NCI-H2196 treated with DMSO at 0.1 percent for 48 hours (cell line): ENCODE data around the gene ACSBG1.

Experiments
- DNase-seq: peaks from one replicate; lab custom pipeline; 2025; ENCODE audit not compliant: unreplicated experiment; lab: John Stamatoyannopoulos, UW

ACSBG1 gene, protein sequence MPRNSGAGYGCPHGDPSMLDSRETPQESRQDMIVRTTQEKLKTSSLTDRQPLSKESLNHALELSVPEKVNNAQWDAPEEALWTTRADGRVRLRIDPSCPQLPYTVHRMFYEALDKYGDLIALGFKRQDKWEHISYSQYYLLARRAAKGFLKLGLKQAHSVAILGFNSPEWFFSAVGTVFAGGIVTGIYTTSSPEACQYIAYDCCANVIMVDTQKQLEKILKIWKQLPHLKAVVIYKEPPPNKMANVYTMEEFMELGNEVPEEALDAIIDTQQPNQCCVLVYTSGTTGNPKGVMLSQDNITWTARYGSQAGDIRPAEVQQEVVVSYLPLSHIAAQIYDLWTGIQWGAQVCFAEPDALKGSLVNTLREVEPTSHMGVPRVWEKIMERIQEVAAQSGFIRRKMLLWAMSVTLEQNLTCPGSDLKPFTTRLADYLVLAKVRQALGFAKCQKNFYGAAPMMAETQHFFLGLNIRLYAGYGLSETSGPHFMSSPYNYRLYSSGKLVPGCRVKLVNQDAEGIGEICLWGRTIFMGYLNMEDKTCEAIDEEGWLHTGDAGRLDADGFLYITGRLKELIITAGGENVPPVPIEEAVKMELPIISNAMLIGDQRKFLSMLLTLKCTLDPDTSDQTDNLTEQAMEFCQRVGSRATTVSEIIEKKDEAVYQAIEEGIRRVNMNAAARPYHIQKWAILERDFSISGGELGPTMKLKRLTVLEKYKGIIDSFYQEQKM

DNA sequence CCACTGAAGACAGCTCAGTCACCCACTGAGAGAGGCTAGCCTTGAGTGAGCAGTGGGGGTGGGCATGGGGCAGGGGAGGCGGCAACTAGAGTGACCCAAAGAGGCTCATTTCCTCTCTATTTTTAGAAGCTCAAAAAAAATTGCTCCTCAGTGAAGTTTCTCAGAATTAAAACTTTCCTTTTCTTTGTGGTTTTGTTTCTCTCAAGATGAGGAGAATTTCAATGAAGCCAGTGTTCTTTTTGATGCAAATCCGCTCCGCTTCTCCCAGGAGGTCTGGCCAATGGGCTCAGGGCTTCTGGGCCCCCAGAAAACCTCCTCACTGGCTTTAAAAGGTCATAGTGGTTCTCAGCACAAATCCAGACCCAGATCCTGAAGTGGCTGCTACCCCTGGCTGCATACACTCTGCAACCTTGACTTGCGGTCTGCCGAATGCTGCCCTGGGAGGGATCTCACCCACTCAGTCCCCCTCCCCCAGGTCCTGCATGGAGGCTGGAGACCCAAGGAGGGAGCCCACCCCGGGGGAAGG, at the start of gene ACSBG1:
Gene ACSBG1 (minus strand): TSS at position 51 of the 526 bp plus-strand sequence. CDS start 64 bp downstream, outside the sequence.
- no peak for DNase-seq

DNA sequence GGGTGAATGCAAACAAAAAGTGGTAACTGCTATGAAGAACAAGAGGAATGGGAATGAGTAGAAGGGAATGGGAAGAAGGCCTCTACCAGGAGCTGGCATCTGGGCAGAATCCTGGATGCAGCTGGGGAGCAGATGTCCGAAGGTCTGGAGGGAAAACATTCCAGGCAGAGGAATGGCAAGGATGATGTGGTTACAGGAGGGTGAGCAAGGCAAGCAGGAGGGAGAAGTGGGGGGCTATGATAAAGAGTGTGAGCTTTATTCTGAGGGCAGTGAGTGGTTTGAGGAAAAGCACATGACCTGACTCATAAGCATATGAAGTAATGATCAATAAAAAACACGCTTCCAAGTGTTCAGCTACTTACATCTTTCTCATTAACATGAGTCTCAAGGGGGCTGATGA, 48.0 kb upstream of the ACSBG1 start:
- DNase-seq, result no peak

DNA sequence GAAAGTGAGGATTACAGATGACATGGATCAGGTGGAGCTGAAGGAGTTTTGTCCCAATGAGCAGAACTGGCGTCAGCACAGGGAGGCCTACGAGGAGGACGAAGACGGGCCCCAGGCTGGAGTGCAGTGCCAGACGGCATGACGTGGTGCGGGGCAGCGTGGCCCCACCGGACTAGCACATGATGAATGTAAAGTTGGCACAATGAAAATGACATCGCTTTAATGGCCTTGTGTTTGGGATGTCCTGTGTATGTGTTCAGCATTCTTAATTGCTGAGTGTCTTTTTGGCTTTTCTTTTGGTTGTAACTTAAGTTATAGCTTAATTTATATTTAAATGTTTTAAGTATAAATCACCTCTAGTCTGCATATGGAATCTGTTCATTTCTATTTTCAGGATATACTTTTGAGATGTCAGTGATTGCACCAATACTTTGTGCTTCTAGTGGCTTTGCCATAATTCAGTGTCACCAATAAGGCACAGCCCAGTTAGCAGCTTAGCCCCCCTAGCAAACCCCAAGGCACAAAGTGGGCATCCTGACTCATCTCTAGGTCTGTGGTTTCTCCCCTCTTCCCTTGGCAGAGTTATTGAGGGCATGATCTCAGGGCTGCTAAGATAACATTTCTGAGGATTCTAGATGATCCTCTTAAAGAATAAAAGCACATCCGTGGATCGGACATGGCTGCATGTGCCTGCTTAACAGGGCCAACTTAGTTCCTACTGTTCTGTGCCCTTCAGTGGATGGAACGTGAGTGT, 46.1 kb upstream of the ACSBG1 start:
- DNase-seq, result no peak

DNA sequence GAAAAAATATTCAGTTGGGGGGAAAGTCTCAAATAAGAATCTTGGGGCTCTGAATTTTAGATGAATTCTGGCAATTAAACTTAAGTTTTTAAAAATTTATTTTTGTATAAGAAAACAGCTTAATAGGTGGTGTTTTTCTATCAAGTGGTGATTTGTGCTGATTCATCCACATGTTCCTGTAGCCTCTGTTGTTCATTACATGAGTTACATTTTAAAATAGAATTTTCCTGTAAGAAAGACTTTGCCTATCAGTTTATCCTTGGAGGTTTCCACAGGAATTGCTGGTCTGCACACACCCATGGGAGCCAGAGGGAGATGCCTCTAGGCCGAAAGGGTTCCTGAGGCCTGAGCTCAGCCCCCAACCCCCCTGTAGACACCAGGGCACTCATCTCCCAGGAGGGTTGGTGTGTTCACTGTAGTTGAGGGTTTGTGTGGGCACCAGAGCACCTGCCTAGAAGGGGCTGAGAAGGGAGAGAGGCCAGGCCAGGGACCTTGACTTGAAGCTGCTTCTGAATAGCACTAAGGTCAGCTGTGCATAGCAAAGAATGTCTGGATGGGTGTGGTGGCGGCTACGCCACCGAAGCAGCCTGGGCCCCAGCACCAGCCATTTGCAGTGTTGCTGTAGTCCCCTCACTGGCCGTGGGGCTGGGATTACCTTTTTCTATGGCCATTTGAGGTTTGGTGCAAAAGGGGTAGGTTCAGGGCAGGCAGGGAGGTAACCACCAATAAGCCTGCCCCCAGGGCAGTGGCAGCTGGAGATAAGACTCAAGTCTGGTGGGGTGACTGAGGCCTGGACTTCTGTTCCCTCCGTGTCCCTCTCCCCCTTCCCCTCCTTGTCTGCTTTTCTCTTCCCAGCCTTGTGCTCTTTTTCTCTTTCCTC, 41.9 kb upstream of the ACSBG1 start:
- DNase-seq, result no peak

DNA sequence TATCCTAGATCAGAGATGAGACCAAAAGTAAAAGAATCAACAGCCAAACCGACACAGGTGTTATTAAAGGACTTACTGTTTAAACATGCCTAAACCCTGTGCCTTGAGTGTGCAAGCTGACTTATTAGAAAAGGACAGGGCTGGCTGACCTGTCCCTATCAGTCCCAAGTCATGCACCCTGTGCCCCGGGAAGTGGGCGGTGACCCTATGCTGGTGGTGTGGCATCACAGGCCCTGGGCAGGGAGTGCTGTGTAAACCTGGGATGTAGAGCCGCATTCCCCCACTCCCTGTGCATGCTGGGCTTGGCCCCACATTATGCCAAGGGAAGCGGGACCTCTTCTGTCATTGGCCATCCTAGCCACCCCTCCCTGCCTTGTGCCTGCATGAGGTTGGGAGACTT, 40.6 kb upstream of the ACSBG1 start:
- DNase-seq, result no peak

DNA sequence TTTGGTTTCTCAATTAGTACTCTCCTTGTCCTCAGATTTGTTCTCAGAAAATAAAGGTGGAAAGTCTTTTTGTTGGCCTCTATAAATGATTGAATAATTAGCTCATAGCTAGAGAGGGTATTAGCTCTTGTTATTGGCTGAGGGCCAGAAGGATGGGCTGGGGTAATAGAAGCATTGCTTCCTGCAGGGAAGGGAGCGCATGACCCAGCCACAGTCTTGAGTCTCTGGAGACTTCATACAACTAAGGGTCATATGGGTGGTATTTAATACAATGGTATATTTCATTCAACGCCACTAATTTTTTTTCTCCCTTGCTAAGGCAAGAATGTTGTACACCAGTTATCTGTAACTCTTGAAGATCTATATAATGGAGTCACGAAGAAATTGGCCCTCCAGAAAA, 38.4 kb upstream of the ACSBG1 start:
- DNase-seq, result no peak

DNA sequence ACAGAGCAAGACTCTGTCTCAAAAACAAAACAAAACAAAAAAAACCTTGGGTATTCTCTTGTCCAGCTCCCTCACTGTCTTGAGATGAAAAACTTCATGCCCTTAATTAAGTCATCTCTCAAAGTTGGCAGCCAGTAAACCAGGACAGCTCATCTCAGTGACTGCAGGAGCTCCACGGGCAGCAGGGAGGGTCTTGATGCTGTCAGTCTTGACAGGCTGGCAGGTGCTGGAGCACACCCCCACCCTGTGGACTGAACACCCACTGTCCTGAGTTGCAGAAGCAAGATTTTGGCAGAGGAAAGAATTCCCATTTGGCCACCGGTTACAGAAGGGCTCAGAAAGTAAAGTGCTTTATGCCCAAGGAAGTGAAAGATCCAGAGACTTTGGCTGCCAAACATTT, 38.0 kb upstream of the ACSBG1 start:
- no peak for DNase-seq

DNA sequence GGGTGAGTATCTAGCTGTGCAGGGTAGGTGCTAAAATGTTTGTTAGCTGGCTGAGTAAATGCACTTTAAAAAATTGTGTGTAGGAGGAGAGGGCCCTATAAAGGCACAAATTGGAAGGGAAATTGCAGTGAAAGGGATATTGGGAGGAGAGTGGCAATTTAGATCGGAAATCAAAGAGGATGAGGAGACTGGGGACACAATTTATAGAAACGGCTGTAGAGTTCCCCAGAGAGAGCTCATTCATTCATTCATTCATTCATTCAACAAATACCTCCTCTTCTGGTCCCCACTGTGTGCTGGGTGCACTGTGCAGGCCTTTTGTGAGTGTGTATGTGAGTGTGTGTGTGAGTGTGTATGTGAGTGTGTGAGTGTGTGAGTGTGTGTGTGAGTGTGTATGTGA, 32.4 kb upstream of the ACSBG1 start:
- DNase-seq, result no peak

DNA sequence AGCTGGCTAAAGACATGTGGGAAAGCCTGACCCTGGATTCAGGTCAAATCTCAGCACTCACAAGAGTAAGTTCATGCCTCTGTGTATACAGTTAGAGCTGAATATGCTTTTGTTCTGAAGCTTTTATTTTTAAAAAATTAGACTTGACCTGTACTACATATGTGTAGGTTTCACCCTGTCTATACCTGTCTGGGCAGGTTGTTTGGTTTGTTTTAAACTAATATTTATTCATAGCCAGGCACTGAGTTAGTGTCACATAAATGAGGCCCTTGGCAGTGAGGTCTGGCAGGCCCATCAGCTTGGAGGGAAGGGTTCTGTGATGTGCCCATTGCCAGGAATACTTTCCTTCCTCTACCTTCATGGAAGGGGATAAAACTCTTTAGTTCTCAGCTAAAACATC, 31.9 kb upstream of the ACSBG1 start:
- DNase-seq, result no peak

DNA sequence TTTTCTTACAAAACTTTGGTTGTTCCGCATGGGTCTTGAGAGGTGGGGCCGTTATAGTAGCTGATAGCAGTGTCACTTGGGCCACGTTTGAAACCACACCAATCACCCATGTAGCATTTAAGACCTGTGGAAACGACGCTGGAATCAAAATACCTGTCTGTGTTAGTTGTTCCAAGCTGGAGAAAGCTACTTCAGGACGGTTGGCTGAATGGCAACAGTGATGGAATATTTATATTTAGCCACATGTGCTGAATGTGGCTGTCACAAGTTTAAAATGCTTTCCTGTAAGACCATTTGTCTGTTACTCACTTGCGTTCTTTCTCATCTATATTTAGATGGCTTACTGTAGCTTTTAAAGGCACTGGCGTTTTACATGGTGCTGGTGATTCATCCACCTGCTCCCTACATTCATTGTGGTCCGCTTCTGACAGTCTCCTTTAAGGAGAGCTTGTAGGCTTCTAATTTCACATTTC, 31.4 kb upstream of the ACSBG1 start:
- no peak for DNase-seq

DNA sequence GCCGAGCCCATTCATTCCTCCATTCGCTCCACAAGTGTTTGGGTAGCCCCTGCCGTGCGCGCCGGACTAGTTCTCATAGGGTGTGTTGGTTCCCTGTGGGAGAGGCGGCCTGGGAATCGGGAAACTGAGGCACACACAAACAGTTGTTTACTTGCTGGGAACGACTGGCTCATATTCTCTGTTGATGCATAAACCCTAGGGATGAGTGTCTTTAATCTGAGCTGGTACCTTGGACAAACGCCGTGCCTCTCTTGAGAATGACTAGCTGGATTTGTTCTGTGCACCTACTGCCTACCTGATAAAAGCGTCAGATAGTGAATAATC, 30.7 kb upstream of the ACSBG1 start:
- no peak for DNase-seq

DNA sequence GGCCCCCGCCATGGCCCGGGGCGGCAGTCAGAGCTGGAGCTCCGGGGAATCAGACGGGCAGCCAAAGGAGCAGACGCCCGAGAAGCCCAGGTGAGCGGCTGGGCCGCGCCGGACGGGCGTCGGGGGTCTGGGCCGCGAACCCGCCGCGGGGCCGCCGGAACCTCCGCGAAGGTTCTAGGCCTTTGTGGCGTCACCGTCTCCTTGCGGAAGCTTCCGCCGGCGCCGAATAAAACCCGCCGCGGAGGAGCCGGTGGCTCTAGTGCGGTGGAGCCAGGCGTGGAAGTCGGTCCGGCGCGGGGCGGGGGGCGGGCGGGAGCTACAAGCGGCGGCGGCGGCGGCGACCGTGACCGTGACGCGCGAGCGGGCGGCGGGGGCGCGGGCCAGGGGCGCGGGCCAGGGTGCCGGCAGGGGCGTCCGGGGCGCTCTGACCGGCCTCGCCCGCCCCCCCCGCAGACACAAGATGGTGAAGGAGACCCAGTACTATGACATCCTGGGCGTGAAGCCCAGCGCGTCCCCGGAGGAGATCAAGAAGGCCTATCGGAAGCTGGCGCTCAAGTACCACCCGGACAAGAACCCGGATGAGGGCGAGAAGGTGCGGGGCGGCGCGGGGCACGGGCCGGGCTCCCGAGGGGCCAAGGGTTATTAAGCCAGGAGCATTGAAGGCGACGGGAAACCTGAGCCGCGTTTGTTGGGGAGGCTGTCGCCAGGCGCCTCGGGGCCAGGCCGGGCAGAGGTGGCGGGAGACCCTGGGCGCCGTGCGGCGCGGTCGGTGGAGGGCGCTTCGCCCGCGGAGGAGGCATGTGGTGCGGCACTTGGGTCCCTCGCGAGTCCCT, 30.2 kb upstream of the ACSBG1 start, which contains the start of gene DNAJA4:
Gene DNAJA4 (plus strand): TSS at position 259 of the 833 bp plus-strand sequence. CDS start 202 bp downstream, at position 461.
- DNase-seq, result no peak

DNA sequence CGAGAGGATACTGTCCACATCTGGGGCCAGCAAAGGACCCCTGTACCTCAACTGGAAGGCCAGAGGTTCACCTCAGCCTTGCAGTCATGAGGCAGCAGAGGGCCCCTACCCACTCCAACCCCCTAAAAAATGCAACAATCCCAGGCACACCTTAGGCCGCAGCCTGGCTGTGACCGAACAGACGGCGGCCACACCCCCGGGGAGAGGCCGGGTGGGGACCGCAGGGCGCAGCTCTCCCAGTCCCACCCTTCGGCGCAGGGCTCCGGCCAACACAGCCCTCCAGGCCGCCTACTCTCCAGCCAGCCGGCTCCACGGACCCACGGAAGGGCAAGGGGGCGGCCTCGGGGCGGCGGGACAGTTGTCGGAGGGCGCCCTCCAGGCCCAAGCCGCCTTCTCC, 29.5 kb upstream of the ACSBG1 start:
- DNase-seq, result no peak

DNA sequence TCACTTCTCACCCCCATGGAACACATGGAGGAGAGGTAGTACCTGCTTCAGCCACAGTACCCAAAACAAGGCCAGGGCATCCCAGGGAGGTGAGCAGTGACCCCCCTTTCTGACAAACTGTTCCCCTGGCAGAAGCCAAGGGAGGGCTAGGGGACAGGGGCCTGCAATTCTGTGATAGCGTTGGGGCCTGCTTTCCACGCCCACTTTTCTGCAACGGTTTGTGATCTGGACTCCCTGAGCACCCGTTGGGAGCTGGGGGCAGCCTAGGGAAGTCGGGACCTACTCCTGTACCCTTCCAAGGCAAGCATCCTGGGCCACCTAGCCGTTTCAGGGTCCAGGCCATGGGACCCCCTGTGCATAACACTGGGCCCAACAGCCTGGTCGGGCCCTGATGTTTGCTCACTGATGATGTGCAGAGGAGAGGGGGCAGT, 29.0 kb upstream of the ACSBG1 start:
- no peak for DNase-seq

DNA sequence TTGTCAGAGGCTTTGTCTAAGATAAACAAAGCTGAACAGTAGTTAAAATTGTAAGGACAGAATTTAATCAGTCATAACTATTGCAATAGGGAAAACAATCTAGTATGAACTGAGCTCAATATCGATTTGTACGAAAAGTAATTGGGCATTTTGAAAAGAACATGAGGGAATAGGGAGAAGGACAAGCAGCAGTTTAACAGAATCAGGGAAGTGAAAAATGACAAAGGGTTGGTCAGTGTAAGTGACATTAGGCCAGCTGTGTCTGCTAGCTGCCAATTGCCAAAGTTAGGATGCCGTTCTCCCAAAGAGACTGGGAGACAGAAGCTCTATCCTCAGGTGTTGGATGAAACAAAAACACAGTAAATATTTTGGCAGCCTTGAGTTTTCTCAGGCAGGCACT, 26.7 kb upstream of the ACSBG1 start:
- DNase-seq, result no peak

DNA sequence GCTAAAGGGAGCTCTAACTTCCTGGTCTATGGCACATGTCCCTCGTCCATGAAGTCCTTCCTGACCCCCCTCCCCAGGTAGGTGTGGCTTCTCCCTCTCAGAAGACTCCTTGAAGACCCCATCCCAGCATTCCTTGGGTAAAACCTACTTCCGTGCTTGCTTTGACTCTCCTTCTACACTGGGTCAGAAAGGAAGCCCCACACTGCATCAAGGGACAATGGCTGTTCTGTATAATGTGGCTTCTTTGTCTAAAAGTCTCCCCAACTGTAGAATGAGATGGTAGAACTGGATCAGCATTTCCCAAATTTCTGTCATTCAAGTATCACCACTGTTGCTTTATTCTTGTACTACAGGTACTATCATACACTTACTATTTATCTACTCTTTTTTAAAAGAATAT, 26.1 kb upstream of the ACSBG1 start:
- no peak for DNase-seq

DNA sequence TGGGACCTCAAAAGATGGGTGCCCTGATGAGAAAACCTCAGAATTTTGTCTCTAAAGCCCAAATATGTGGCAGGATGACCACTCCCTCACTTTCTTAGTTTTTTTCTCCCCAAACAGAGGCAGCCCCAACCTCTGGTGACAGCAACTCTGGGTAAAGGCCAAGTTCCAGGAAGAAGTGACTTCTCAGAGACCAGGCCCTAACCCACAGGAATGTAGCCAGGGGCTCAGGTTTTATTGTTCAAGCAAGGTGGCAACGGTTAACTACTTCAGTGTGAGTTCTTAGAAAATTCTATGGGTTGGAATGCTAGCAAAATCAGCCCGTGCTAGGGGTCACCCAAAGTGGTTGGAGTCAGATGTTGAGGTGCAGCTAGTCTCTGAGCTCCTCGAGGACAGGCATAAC, 24.9 kb upstream of the ACSBG1 start:
- no peak for DNase-seq

DNA sequence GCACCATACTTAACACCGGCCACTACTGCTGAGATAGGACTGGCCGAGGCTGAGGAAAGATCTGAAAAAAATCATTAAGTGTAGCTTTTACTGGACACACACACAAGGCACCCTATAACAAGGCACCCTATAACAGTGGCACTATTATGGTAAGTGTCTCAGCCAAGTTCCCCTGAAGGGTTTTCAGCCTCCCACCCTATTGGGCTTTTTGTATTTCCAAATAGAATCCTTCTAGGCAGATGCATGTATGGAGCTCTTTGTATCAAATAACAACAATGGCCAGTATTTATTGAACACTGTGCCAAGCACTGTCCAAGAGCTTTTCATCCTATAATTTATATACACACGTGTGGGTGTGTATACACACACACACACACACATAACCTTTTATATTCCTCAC, 23.3 kb upstream of the ACSBG1 start:
- no peak for DNase-seq

DNA sequence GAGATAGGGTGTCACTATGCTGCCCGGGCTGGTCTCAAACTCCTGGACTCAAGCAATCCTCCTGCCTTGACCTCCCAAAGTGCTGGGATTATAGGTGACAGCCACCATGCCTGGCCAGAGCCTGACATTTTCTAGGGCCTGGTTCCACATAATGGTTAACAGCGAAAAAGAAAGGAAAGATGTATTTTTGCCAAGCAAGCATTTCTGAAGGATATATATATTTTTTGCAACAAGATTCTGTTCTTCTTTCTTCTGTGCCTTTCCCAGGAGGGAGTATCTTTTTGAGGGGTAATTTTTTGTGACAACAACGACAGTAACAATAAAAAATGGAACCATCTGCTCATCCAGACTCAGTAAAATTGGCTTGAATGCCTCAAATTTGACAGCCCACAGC, 21.7 kb upstream of the ACSBG1 start:
- DNase-seq, result no peak
